K562 (cell line): ENCODE results near the gene NKIRAS1. TPM values are rescaled to one million over a fixed set of nuclear protein-coding genes. Genes with fewer than 3 reads are reported as not detected.

Source experiments
- ATF6 ChIP-seq: sonication (generic); formaldehyde crosslinking; IDR thresholded peaks from 2 replicates; pipeline ENCODE4 v1.4.0; 2020; ENCODE audit warnings: mild to moderate bottlenecking, missing genetic modification reagents
- BDP1 ChIP-seq: IDR thresholded peaks from 3 replicates; pipeline ENCODE4 v1.6.1; 2011; ENCODE audit not compliant: insufficient read length, insufficient read depth
- E2F8 ChIP-seq: fragments of 450-650 bp; IDR thresholded peaks from 2 replicates; pipeline ENCODE4 v1.7.1; 2018; ENCODE audit warnings: mild to moderate bottlenecking, low read depth; ENCODE audit not compliant: partially characterized antibody
- ETV5 ChIP-seq: sonication (generic); formaldehyde crosslinking; IDR thresholded peaks from 2 replicates; pipeline ENCODE4 v1.4.0; 2020; ENCODE audit warnings: low read depth, mild to moderate bottlenecking, missing genetic modification reagents
- FOXA3 ChIP-seq, 2 experiments: fragments of 450-650 bp in 1 of 2; sonication (generic) in 1 of 2; formaldehyde crosslinking; IDR thresholded peaks in 1 of 2; conservative IDR thresholded peaks in 1 of 2; 2 replicates each; pipeline versions ENCODE4 v1.4.0 to v1.8.0; 2020 to 2022; ENCODE audit warnings: mild to moderate bottlenecking in 2 of 2, missing genetic modification reagents in 1 of 2
- MBD1 ChIP-seq: fragments of 250-450 bp; sonication (Bioruptor Pico); IDR thresholded peaks from 2 replicates; pipeline ENCODE4 v1.8.0; 2022; ENCODE audit warnings: inconsistent platforms
- MCM5 ChIP-seq: fragments of 450-650 bp; IDR thresholded peaks from 2 replicates; pipeline ENCODE4 v1.6.1; 2016; ENCODE audit warnings: low read depth
- NR2F6 ChIP-seq: fragments of 450-650 bp; formaldehyde crosslinking; IDR thresholded peaks from 2 replicates; pipeline ENCODE4 v1.4.0; 2020; ENCODE audit warnings: mild to moderate bottlenecking
- PHB ChIP-seq: fragments of 250-450 bp; sonication (Bioruptor Pico); IDR thresholded peaks from 2 replicates; pipeline ENCODE4 v1.5.0; 2021
- PHTF2 ChIP-seq: fragments of 250-450 bp; sonication (Bioruptor Pico); IDR thresholded peaks from 2 replicates; pipeline ENCODE4 v1.5.0; 2021; ENCODE audit warnings: mild to moderate bottlenecking
- RAD21 ChIP-seq, 2 experiments: fragments of 250-450 bp in 1 of 2; fragments of 450-650 bp in 1 of 2; sonication (Bioruptor Pico) in 1 of 2; formaldehyde crosslinking in 1 of 2; IDR thresholded peaks in 1 of 2; conservative IDR thresholded peaks in 1 of 2; 2 replicates each; pipeline versions ENCODE4 v1.4.0 to v1.8.0; 2020 to 2022; ENCODE audit warnings: mild to moderate bottlenecking in 2 of 2, moderate library complexity in 1 of 2
- RB1 ChIP-seq: fragments of 450-650 bp; IDR thresholded peaks from 2 replicates; pipeline ENCODE4 v1.6.1; 2017; ENCODE audit warnings: low read depth, mild to moderate bottlenecking
- SREBF1 ChIP-seq: fragments of 150-350 bp; IDR thresholded peaks from 2 replicates; pipeline ENCODE4 v1.6.1; 2014; ENCODE audit warnings: antibody characterized with exemption, low read depth, low read length, borderline replicate concordance
- SREBF2 ChIP-seq: sonication (generic); formaldehyde crosslinking; IDR thresholded peaks from 2 replicates; pipeline ENCODE4 v1.4.0; 2020; ENCODE audit warnings: mild to moderate bottlenecking, missing genetic modification reagents
- USF2 ChIP-seq: sonication (generic); formaldehyde crosslinking; IDR thresholded peaks from 2 replicates; pipeline ENCODE4 v1.5.0; 2020; ENCODE audit warnings: missing genetic modification reagents
- ZBTB1 ChIP-seq: sonication (generic); formaldehyde crosslinking; IDR thresholded peaks from 2 replicates; pipeline ENCODE4 v1.8.1; 2023; ENCODE audit warnings: missing genetic modification reagents, low read depth, mild to moderate bottlenecking, borderline replicate concordance
- ZNF263 ChIP-seq: sonication (generic); formaldehyde crosslinking; IDR thresholded peaks from 2 replicates; pipeline ENCODE4 v1.8.0; 2022; ENCODE audit warnings: mild to moderate bottlenecking, missing genetic modification reagents, borderline replicate concordance
- polyA plus RNA-seq, 8 experiments: library from polyadenylated mRNA; depleted of rRNA in 4 of 8; stranded (reverse) in 5 of 8; unstranded in 3 of 8; fragments of >200 nt; fragmentation: Nextera tagmentation in 2 of 8; fragmentation: Illumina TruSeq in 1 of 8; extraction: Ambion mirVana in 2 of 8; extraction: Trizol in 1 of 8; gene quantifications; 2 replicates each; pipeline versions ENCODE4 v1.2.1 to v1.2.3, GENCODE V29; 2011 to 2014; ENCODE audit warnings: inconsistent platforms in 1 of 8, missing spikeins in 1 of 8
- total RNA-seq, 7 experiments: library from RNA; depleted of rRNA in 6 of 7; stranded (reverse); fragments of >200 nt in 6 of 7; fragmentation: Illumina TruSeq in 2 of 7; extraction: Trizol in 2 of 7; gene quantifications; 2 replicates each; pipeline versions ENCODE4 v1.2.1 to v1.2.3, GENCODE V29; 2011 to 2021; ENCODE audit warnings: low replicate concordance in 1 of 7

The NKIRAS1 gene
- total and polyA plus RNA-seq, 9 of the 15 experiments (the other 6 are each of a cell fraction or from before 2014, with no cell fraction given): 5.1 to 10.3 (median 6.3) TPM

GRCh38 chr3:23916886-23917678 lies at the start of gene NKIRAS1, which contains the start of gene RPL15 (continued):
- no peak for TF ChIP-seq MCM5
- TF ChIP-seq PHB (CRISPR knock-in tag): peak; percentile 38; the same call in 1 of the 2 replicates
- no peak for TF ChIP-seq USF2 (CRISPR knock-in tag)
- TF ChIP-seq PHTF2: no peak
- TF ChIP-seq ETV5 (CRISPR knock-in tag): peak; percentile 89
- peak; percentile 87 for TF ChIP-seq RB1
- 0 out of 2 replicates have a peak, but pooled peaks have one; percentile 16 for TF ChIP-seq SREBF2 (CRISPR knock-in tag)
- peak; percentile 90; the same call in 1 of the 2 replicates for TF ChIP-seq ZBTB1 (CRISPR knock-in tag)
- TF ChIP-seq ATF6 (CRISPR knock-in tag): peak; percentile 94
- TF ChIP-seq ZNF263 (CRISPR knock-in tag): peak; percentile 75
- TF ChIP-seq RAD21 (CRISPR knock-in tag; conservative IDR thresholded peaks at IDR 0.05 in 1 of 2, IDR thresholded peaks at IDR 0.05 in 1 of 2): no peak; a peak in 1 of 4 replicates
- TF ChIP-seq E2F8: no peak
- TF ChIP-seq NR2F6 (CRISPR knock-in tag): peak; percentile 10; the same call in 1 of the 2 replicates
- TF ChIP-seq BDP1: no peak
- TF ChIP-seq SREBF1: no peak
- TF ChIP-seq MBD1: no peak
- peak in 1 of 2 experiments; percentile 13; a peak in 1 of 4 replicates for TF ChIP-seq FOXA3 (CRISPR knock-in tag; conservative IDR thresholded peaks at IDR 0.05 in 1 of 2, IDR thresholded peaks at IDR 0.05 in 1 of 2)
